HEK293 (cell line): ENCODE results near the gene PACS2.

Source experiments
- CTCF ChIP-seq: fragments of 450-650 bp; formaldehyde crosslinking; IDR thresholded peaks from 2 replicates; pipeline ENCODE4 v1.5.1; 2016; ENCODE audit warnings: missing biosample characterization, missing genetic modification characterization
- ZEB2 ChIP-seq: fragments of 450-650 bp; formaldehyde crosslinking; IDR thresholded peaks from 2 replicates; pipeline ENCODE4 v1.5.1; 2016; ENCODE audit warnings: missing biosample characterization, missing genetic modification characterization
- ZNF274 ChIP-seq, 2 experiments: fragments of 200-500 bp in 1 of 2; fragments of 450-650 bp in 1 of 2; sonication (Bioruptor generic) in 1 of 2; formaldehyde crosslinking in 1 of 2; IDR thresholded peaks; 2 replicates each; pipeline versions ENCODE4 v1.5.1 to v1.6.1; 2014 to 2016; ENCODE audit warnings: borderline replicate concordance in 1 of 2, inconsistent platforms in 1 of 2, low read length in 1 of 2, missing biosample characterization in 1 of 2, missing genetic modification characterization in 1 of 2
- ZNF510 ChIP-seq: fragments of 450-650 bp; formaldehyde crosslinking; IDR thresholded peaks from 2 replicates; pipeline ENCODE4 v1.5.1; 2018; ENCODE audit warnings: mild to moderate bottlenecking, missing genetic modification characterization, missing biosample characterization; ENCODE audit not compliant: insufficient replicate concordance

- TF ChIP-seq ZNF274 (IDR thresholded peaks at IDR 0.05; ENCODE audit: low read length) (no peak), ZNF274 (tag by site-specific recombination; IDR thresholded peaks at IDR 0.05; ENCODE audit: borderline replicate concordance) (no peak), CTCF (tag by site-specific recombination) (no peak), ZEB2 (tag by site-specific recombination) (no peak), ZNF510 (tag by site-specific recombination) (no peak)
These were observed 13.6 kb downstream of the PACS2 start for GRCh38 chr14:105328070-105328677.
